H9 (cell line): ENCODE measurements around the gene ANK2. TPM values are rescaled to one million over a fixed set of nuclear protein-coding genes. Genes with fewer than 3 reads are reported as not detected.

Experiments used
- DNase-seq: peaks from one replicate; pipeline ENCODE4 v3.0.0-alpha.2; 2017
- H2AFZ ChIP-seq: one replicate; pipeline ENCODE4 v1.6.1; 2013; ENCODE audit warnings: mild to moderate bottlenecking, low read length, control low read depth, moderate library complexity
- H2AK5ac ChIP-seq: 2 replicates; pipeline ENCODE4 v1.6.1; 2013; ENCODE audit warnings: low read length, control low read depth, mixed read lengths; ENCODE audit not compliant: insufficient read length
- H2BK120ac ChIP-seq: one replicate; pipeline ENCODE4 v1.6.1; 2013; ENCODE audit warnings: low read depth, mild to moderate bottlenecking, low read length, control low read depth, inconsistent platforms; ENCODE audit not compliant: poor library complexity, severe bottlenecking
- H2BK12ac ChIP-seq: 2 replicates; pipeline ENCODE4 v1.6.1; 2013; ENCODE audit warnings: low read length, control low read depth, mixed read lengths, low read depth; ENCODE audit not compliant: insufficient read length
- H2BK15ac ChIP-seq: 2 replicates; pipeline ENCODE4 v1.6.1; 2013; ENCODE audit warnings: low read depth, low read length, control low read depth
- H2BK20ac ChIP-seq: one replicate; pipeline ENCODE4 v1.6.1; 2013; ENCODE audit warnings: low read depth, mild to moderate bottlenecking, low read length, control low read depth, inconsistent platforms; ENCODE audit not compliant: poor library complexity, severe bottlenecking
- H2BK5ac ChIP-seq: 2 replicates; pipeline ENCODE4 v1.6.1; 2013; ENCODE audit warnings: low read length, control low read depth, mixed read lengths; ENCODE audit not compliant: insufficient read length
- H3K14ac ChIP-seq: 2 replicates; pipeline ENCODE4 v1.6.1; 2013; ENCODE audit warnings: low read length, control low read depth; ENCODE audit not compliant: insufficient read depth
- H3K18ac ChIP-seq: 2 replicates; pipeline ENCODE4 v1.6.1; 2013; ENCODE audit warnings: low read depth, mild to moderate bottlenecking, mixed read lengths, low read length, control low read depth; ENCODE audit not compliant: insufficient read length
- H3K23ac ChIP-seq: 2 replicates; pipeline ENCODE4 v1.6.1; 2013; ENCODE audit warnings: low read length, control low read depth, mixed read lengths, low read depth; ENCODE audit not compliant: insufficient read length
- H3K23me2 ChIP-seq: 2 replicates; pipeline ENCODE4 v1.6.1; 2013; ENCODE audit warnings: low read depth, mild to moderate bottlenecking, mixed read lengths, low read length, control low read depth; ENCODE audit not compliant: insufficient read length, poor library complexity, severe bottlenecking
- H3K27ac ChIP-seq: 2 replicates; pipeline ENCODE4 v1.5.1; 2013; ENCODE audit warnings: low read length, control low read depth, mixed read lengths, low read depth; ENCODE audit not compliant: insufficient read length
- H3K27me3 ChIP-seq: 2 replicates; pipeline ENCODE4 v1.6.1; 2013; ENCODE audit warnings: low read length, control low read depth, inconsistent platforms; ENCODE audit not compliant: insufficient read depth
- H3K4ac ChIP-seq: 2 replicates; pipeline ENCODE4 v1.6.1; 2013; ENCODE audit warnings: low read depth, mild to moderate bottlenecking, control low read depth, inconsistent platforms, low read length, moderate library complexity
- H3K4me1 ChIP-seq: 2 replicates; pipeline ENCODE4 v1.6.1; 2013; ENCODE audit warnings: low read length, control low read depth, inconsistent platforms; ENCODE audit not compliant: insufficient read depth
- H3K4me2 ChIP-seq: 2 replicates; pipeline ENCODE4 v1.6.1; 2013; ENCODE audit warnings: low read length, control low read depth, mixed read lengths; ENCODE audit not compliant: insufficient read length, insufficient read depth
- H3K56ac ChIP-seq: 2 replicates; pipeline ENCODE4 v1.6.1; 2013; ENCODE audit warnings: low read depth, mild to moderate bottlenecking, mixed read lengths, low read length, control low read depth; ENCODE audit not compliant: insufficient read length
- H3K79me1 ChIP-seq: 2 replicates; pipeline ENCODE4 v1.6.1; 2013; ENCODE audit warnings: low read depth, mild to moderate bottlenecking, moderate library complexity, low read length, control low read depth, inconsistent platforms; ENCODE audit not compliant: insufficient read depth, poor library complexity, severe bottlenecking
- H3K79me2 ChIP-seq: 2 replicates; pipeline ENCODE4 v1.6.1; 2013; ENCODE audit warnings: low read length, control low read depth, inconsistent platforms; ENCODE audit not compliant: insufficient read depth
- H3K9ac ChIP-seq: 2 replicates; pipeline ENCODE4 v1.6.1; 2013; ENCODE audit warnings: low read length, control low read depth, mixed read lengths; ENCODE audit not compliant: insufficient read length; ENCODE audit errors: extremely low read depth
- H3K9me3 ChIP-seq: one replicate; pipeline ENCODE4 v1.6.1; 2013; ENCODE audit warnings: low read depth, low read length, inconsistent platforms; ENCODE audit not compliant: control insufficient read depth
- H3T11ph ChIP-seq: one replicate; pipeline ENCODE4 v1.6.1; 2013; ENCODE audit warnings: mild to moderate bottlenecking, low read length, control low read depth, inconsistent platforms
- H4K20me1 ChIP-seq: one replicate; pipeline ENCODE4 v1.6.1; 2013; ENCODE audit not compliant: control insufficient read depth, insufficient read length, insufficient read depth
- H4K5ac ChIP-seq: 2 replicates; pipeline ENCODE4 v1.6.1; 2013; ENCODE audit warnings: low read depth, mild to moderate bottlenecking, mixed read lengths, low read length, control low read depth; ENCODE audit not compliant: insufficient read length
- H4K8ac ChIP-seq: replicated peaks from 2 replicates; pipeline ENCODE4 v1.6.1; 2013; ENCODE audit warnings: low read length, control low read depth, mixed read lengths, low read depth; ENCODE audit not compliant: insufficient read length
- H4K91ac ChIP-seq: 2 replicates; pipeline ENCODE4 v1.6.1; 2013; ENCODE audit warnings: low read depth, mild to moderate bottlenecking, moderate library complexity, mixed read lengths, low read length, control low read depth; ENCODE audit not compliant: insufficient read length
- H3K27ac Mint-ChIP-seq, 3 experiments: 2 replicates in 2 of 3; 3 replicates in 1 of 3; pipeline ENCODE4 v1.8.0; 2020 to 2021; ENCODE audit warnings: mixed read lengths in 3 of 3, mild to moderate bottlenecking in 1 of 3, moderate library complexity in 1 of 3
- H3K27me3 Mint-ChIP-seq: 2 replicates; pipeline ENCODE4 v1.8.0; 2021; ENCODE audit warnings: low read depth, mild to moderate bottlenecking, moderate library complexity, mixed read lengths
- H3K36me3 Mint-ChIP-seq, 3 experiments: 2 replicates in 2 of 3; 3 replicates in 1 of 3; pipeline ENCODE4 v1.8.0; 2020 to 2021; ENCODE audit warnings: low read depth in 3 of 3, mixed read lengths in 3 of 3; ENCODE audit not compliant: insufficient read depth in 1 of 3
- H3K4me1 Mint-ChIP-seq, 2 experiments: 2 replicates each; pipeline ENCODE4 v1.8.0; 2020; ENCODE audit warnings: mixed read lengths in 2 of 2
- H3K4me3 Mint-ChIP-seq, 2 experiments: 2 replicates in 1 of 2; 3 replicates in 1 of 2; pipeline ENCODE4 v1.8.0; 2020 to 2021; ENCODE audit warnings: mild to moderate bottlenecking in 2 of 2, mixed read lengths in 2 of 2, moderate library complexity in 1 of 2
- H3K9me3 Mint-ChIP-seq, 2 experiments: 2 replicates in 1 of 2; 3 replicates in 1 of 2; pipeline ENCODE4 v1.8.0; 2020; ENCODE audit warnings: mild to moderate bottlenecking in 2 of 2, mixed read lengths in 2 of 2, moderate library complexity in 1 of 2
- total RNA-seq: library from RNA; stranded (reverse); gene quantifications from 2 replicates; pipeline ENCODE4 v1.2.1, GENCODE V29; 2021
- TF ChIP-seq, protein P1 (sequence below): fragments of 200-600 bp; sonication (generic); conservative IDR thresholded peaks from 3 replicates; pipeline ENCODE4 v1.8.0; 2021; ENCODE audit warnings: antibody characterized with exemption, mild to moderate bottlenecking

The ANK2 gene
- total RNA-seq, 1 experiment from 2014 or later: 36.8 TPM

DNA sequence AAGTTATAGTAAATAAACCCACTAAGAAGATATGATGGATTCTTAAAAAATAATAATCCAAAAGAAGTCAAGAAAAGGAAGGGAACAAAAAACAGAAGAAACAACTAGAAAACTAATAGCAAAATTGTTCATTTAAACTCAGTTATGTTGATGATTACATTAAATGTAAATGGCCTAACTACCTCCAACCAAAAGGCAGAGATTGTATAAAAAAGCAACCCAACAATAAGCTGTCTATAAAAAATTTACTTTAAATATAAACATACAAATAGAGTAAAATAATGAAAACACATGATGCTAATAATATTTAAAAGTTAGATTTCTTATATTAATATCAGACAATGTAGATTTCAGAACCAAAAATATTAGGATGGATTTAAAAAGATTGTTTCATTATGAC lies 371.5 kb downstream of the ANK2 start:
- H3K9me3 Mint-ChIP-seq: peaks cover 26 to 29% of the 10 kb centered on the region in 2 experiments
- H3K4me1 ChIP-seq: no peaks in the 10 kb centered on the region
- H2BK120ac ChIP-seq: no peak overlapping the region
- H2AFZ ChIP-seq: no peak overlapping the region
- H3K56ac ChIP-seq: no peak overlapping the region
- H4K8ac ChIP-seq: no peak overlapping the region
- H3K27me3 ChIP-seq: no peaks in the 10 kb centered on the region
- H3T11ph ChIP-seq: no peak overlapping the region
- H3K9me3 ChIP-seq: no peaks in the 10 kb centered on the region
- H2BK20ac ChIP-seq: no peak overlapping the region
- H3K79me2 ChIP-seq: no peaks in the 10 kb centered on the region
- no peak overlapping the region for H3K4me2 ChIP-seq
- no peaks in the 10 kb centered on the region for H3K27me3 Mint-ChIP-seq
- no peak overlapping the region for H3K4me3 Mint-ChIP-seq
- H3K27ac Mint-ChIP-seq: no peak overlapping the region
- H4K91ac ChIP-seq: no peak overlapping the region
- no peak overlapping the region for H3K18ac ChIP-seq
- no peak overlapping the region for H3K9ac ChIP-seq
- no peaks in the 10 kb centered on the region for H3K79me1 ChIP-seq
- H3K36me3 Mint-ChIP-seq: peaks cover 2 to 25% (median 5%) of the 10 kb centered on the region in 3 experiments
- H2BK12ac ChIP-seq: no peak overlapping the region
- no peaks in the 10 kb centered on the region for H4K20me1 ChIP-seq
- H3K23ac ChIP-seq: no peak overlapping the region
- H3K27ac ChIP-seq: no peak overlapping the region
- H2BK15ac ChIP-seq: no peak overlapping the region
- TF ChIP-seq, protein P1, sequence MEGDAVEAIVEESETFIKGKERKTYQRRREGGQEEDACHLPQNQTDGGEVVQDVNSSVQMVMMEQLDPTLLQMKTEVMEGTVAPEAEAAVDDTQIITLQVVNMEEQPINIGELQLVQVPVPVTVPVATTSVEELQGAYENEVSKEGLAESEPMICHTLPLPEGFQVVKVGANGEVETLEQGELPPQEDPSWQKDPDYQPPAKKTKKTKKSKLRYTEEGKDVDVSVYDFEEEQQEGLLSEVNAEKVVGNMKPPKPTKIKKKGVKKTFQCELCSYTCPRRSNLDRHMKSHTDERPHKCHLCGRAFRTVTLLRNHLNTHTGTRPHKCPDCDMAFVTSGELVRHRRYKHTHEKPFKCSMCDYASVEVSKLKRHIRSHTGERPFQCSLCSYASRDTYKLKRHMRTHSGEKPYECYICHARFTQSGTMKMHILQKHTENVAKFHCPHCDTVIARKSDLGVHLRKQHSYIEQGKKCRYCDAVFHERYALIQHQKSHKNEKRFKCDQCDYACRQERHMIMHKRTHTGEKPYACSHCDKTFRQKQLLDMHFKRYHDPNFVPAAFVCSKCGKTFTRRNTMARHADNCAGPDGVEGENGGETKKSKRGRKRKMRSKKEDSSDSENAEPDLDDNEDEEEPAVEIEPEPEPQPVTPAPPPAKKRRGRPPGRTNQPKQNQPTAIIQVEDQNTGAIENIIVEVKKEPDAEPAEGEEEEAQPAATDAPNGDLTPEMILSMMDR: no peak
- DNase-seq: no peak
- no peak overlapping the region for H4K5ac ChIP-seq
- H2AK5ac ChIP-seq: no peak overlapping the region
- H2BK5ac ChIP-seq: no peak overlapping the region
- no peaks in the 10 kb centered on the region for H3K23me2 ChIP-seq
- H3K4ac ChIP-seq: no peak overlapping the region
- H3K14ac ChIP-seq: no peak overlapping the region
- H3K4me1 Mint-ChIP-seq: no peaks in the 10 kb centered on the region
